ENCODE measurements around the gene CA14. TPM values are rescaled to one million over a fixed set of nuclear protein-coding genes. Genes with fewer than 3 reads are reported as not detected.

Gene CA14
- total and polyA plus RNA-seq, 9 donors: 1.9 to 7.9 (median 4.0) TPM

DNA sequence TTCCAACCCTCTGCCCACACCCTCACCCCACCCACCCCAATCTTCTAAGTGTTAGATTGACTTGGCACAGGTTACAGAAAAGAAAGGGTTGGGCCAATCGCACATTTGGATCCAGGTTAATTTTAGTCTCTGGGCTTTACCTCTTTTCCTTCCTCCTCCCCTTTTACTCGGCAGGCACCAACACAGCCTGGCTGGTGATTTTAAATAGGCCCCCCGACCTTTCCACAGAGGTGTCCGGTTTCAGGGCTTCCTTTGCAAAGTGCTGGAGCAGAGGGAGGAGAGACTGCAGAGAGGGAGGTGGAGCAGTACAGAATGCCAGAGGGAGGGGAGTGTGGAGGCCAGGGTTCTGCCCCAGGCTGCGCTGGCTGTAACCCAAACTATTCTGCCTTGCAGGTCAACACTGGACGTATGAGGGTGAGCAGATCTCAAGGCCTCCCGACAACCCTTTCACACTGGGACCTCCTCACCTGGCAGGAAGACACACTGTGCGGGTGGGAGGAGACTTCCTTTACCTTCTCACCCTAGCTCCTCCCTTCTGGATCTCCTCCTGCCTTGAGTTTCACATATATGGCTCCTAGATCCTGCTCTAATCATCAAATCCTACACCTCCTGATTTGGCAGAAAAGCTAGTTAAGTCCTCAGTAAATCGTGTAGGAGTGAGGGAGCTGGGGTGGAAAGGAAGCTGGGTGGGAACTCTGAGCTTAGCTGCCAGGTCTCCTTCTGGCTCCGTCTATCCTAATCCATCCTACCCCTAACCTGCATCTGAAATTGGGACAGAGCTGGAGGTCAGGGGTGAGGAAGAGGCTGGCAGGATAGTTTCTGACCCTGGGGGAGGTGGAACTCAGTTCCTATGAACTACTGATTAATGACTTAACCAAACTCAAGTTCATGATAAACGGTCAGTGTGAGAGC, 2.4 kb downstream of the CA14 start:
- Histone ChIP-seq H3K4me3 (ENCODE audit: low read length) (peak overlapping the region; percentile 13), H3K36me3 (ENCODE audit: control insufficient read depth, insufficient read depth, low read length) (peaks cover 9% of the 10 kb centered on the region), H3K9me3 (replicated peaks; ENCODE audit: control insufficient read depth, low read depth, low read length) (no peaks in the 10 kb centered on the region), H3K27me3 (ENCODE audit: control insufficient read depth, insufficient read depth, low read length) (peaks cover 7% of the 10 kb centered on the region), H3K4me1 (ENCODE audit: control insufficient read depth, insufficient read depth, low read length) (peaks cover 43% of the 10 kb centered on the region), H3K27ac (ENCODE audit: low read length) (peak overlapping the region; percentile 56)
- DNase-seq: peak; percentile 74
- WGBS (ENCODE audit: insufficient coverage): 0% methylated on average over 1 of the region's 11 CpGs

DNA sequence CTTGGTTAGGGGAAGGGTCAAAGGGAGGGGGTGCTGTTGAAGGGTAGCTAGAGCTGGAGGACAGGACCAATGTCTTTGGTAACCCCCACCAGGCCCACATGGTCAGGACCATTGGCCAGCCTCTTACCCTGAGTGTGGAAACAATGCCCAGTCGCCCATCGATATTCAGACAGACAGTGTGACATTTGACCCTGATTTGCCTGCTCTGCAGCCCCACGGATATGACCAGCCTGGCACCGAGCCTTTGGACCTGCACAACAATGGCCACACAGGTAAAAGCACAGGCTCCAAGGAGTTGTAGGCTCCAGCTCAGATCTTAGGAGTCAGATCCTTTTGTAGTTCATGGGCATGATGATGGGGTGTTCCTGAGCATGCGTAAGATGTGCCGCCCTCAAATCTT, 3.8 kb downstream of the CA14 start:
- Histone ChIP-seq H3K27ac (ENCODE audit: low read length) (no peak overlapping the region), H3K4me1 (ENCODE audit: control insufficient read depth, insufficient read depth, low read length) (peaks cover 36% of the 10 kb centered on the region), H3K36me3 (ENCODE audit: control insufficient read depth, insufficient read depth, low read length) (peaks cover 22% of the 10 kb centered on the region), H3K27me3 (ENCODE audit: control insufficient read depth, insufficient read depth, low read length) (peaks cover 7% of the 10 kb centered on the region), H3K4me3 (ENCODE audit: low read length) (no peak overlapping the region), H3K9me3 (replicated peaks; ENCODE audit: control insufficient read depth, low read depth, low read length) (no peaks in the 10 kb centered on the region)
- 88% methylated on average over 4 of the region's 6 CpGs for WGBS (ENCODE audit: insufficient coverage)
- DNase-seq: no peak

DNA sequence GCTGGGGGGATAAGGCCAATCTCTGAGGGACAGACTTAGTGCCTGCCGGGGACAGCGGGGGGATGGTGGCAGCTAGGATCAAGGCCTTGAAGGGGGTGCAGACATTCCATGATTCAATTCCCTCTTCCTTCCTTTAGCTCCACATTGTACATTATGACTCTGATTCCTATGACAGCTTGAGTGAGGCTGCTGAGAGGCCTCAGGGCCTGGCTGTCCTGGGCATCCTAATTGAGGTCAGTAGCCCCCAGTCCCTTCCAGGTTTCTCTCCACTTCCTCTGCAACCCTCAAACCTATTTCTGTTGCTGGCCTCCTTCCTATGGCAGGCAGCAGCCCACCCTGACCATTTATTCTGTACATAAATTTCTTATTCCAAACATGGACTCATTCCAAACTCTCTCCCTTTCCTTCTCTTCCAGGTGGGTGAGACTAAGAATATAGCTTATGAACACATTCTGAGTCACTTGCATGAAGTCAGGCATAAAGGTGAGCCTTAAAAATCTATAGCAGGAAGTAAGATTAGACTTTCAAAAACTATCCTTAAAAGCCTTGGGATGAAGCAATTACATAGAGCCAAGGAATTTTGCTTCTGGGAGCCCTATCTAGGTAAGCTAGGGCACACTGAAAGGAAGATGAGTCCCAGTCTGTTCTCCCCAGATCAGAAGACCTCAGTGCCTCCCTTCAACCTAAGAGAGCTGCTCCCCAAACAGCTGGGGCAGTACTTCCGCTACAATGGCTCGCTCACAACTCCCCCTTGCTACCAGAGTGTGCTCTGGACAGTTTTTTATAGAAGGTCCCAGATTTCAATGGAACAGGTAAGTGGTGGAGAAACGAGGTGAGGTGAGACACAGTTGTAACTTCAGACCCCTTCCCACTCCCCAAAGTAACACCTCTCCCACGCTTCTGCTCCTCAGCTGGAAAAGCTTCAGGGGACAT, 5.1 kb downstream of the CA14 start:
- H3K9me3 ChIP-seq (replicated peaks; ENCODE audit: control insufficient read depth, low read depth, low read length): no peaks in the 10 kb centered on the region
- H3K27me3 ChIP-seq (ENCODE audit: control insufficient read depth, insufficient read depth, low read length): peaks cover 3% of the 10 kb centered on the region
- H3K4me1 ChIP-seq (ENCODE audit: control insufficient read depth, insufficient read depth, low read length): peaks cover 30% of the 10 kb centered on the region
- DNase-seq: no peak
- no CpG with 5 or more reads among the region's 6 CpGs for WGBS (ENCODE audit: insufficient coverage)
- peaks cover 32% of the 10 kb centered on the region for H3K36me3 ChIP-seq (ENCODE audit: control insufficient read depth, insufficient read depth, low read length)
- H3K27ac ChIP-seq (ENCODE audit: low read length): no peak overlapping the region
- no peak overlapping the region for H3K4me3 ChIP-seq (ENCODE audit: low read length)

DNA sequence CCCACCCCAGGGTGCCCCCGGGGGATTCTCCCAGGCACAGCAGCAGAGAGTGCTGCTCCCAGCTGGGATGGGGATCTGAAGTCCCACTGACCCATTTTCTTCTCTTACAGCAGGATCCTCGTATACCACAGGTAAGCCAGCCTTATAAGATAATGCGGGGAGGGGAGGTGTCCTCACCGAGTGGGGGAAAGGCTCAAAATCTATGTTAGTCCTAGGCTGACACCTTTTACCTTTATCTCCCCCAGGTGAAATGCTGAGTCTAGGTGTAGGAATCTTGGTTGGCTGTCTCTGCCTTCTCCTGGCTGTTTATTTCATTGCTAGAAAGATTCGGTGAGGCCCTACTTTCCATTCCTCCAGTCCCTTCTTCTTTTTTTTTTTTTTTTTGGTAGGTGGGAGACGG, 6.0 kb downstream of the CA14 start:
- H3K27ac ChIP-seq (ENCODE audit: low read length): no peak overlapping the region
- no peaks in the 10 kb centered on the region for H3K9me3 ChIP-seq (replicated peaks; ENCODE audit: control insufficient read depth, low read depth, low read length)
- no peak for DNase-seq
- H3K4me3 ChIP-seq (ENCODE audit: low read length): no peak overlapping the region
- WGBS (ENCODE audit: insufficient coverage): no CpG with 5 or more reads among the region's 6 CpGs
- no peaks in the 10 kb centered on the region for H3K27me3 ChIP-seq (ENCODE audit: control insufficient read depth, insufficient read depth, low read length)
- peaks cover 32% of the 10 kb centered on the region for H3K36me3 ChIP-seq (ENCODE audit: control insufficient read depth, insufficient read depth, low read length)
- peaks cover 26% of the 10 kb centered on the region for H3K4me1 ChIP-seq (ENCODE audit: control insufficient read depth, insufficient read depth, low read length)

DNA sequence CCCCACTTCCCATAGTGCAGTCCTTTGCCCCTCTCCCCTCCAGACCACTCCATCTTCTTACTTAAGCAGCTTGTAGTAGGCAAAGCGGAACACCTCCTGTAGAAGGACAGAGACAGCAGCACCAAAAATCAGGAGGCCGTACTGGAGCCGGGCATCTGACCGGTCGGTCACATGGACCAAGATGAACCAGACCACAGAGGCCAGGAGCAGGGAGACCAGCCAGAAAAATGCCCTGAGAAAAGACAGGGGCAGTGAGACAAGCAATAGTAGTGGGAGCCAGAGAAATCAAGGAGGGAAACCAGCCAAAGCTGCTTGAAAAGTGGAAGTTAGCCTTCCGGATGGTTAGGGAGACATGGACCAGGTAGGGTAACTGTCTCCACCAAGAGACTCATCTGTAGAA, 10.3 kb downstream of the CA14 start:
- Histone ChIP-seq H3K4me1 (ENCODE audit: control insufficient read depth, insufficient read depth, low read length) (peaks cover 32% of the 10 kb centered on the region), H3K9me3 (replicated peaks; ENCODE audit: control insufficient read depth, low read depth, low read length) (no peaks in the 10 kb centered on the region), H3K36me3 (ENCODE audit: control insufficient read depth, insufficient read depth, low read length) (peaks cover 32% of the 10 kb centered on the region), H3K27ac (ENCODE audit: low read length) (peak overlapping the region; percentile 96), H3K4me3 (ENCODE audit: low read length) (peak overlapping the region; percentile 92), H3K27me3 (ENCODE audit: control insufficient read depth, insufficient read depth, low read length) (no peaks in the 10 kb centered on the region)
- DNase-seq: no peak
- 41% methylated on average over 5 of the region's 6 CpGs for WGBS (ENCODE audit: insufficient coverage)

DNA sequence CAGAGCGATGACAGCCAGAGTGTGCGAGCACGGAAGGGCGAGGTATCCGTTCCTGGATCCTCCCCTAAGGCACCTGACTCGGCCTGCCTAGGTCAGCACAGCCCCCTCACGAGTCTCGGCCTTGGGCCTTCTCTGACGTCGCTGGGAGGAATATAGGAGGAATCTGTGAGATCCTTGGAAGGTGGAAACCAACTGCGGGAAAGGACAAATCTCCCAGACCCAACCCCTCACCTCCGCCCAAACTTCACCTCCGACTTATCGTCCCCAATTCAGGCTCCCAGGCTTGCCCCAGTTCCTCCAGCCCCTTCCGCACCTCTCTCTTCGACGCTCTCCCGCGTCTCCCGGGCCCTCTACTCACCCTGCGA, 10.7 kb downstream of the CA14 start:
- H3K36me3 ChIP-seq (ENCODE audit: control insufficient read depth, insufficient read depth, low read length): peaks cover 32% of the 10 kb centered on the region
- peak; percentile 52 for DNase-seq
- no peaks in the 10 kb centered on the region for H3K27me3 ChIP-seq (ENCODE audit: control insufficient read depth, insufficient read depth, low read length)
- peak overlapping the region; percentile 96 for H3K27ac ChIP-seq (ENCODE audit: low read length)
- WGBS (ENCODE audit: insufficient coverage): 2% methylated on average over 13 of the region's 21 CpGs
- H3K4me3 ChIP-seq (ENCODE audit: low read length): peak overlapping the region; percentile 92
- no peaks in the 10 kb centered on the region for H3K9me3 ChIP-seq (replicated peaks; ENCODE audit: control insufficient read depth, low read depth, low read length)
- peaks cover 36% of the 10 kb centered on the region for H3K4me1 ChIP-seq (ENCODE audit: control insufficient read depth, insufficient read depth, low read length)

DNA sequence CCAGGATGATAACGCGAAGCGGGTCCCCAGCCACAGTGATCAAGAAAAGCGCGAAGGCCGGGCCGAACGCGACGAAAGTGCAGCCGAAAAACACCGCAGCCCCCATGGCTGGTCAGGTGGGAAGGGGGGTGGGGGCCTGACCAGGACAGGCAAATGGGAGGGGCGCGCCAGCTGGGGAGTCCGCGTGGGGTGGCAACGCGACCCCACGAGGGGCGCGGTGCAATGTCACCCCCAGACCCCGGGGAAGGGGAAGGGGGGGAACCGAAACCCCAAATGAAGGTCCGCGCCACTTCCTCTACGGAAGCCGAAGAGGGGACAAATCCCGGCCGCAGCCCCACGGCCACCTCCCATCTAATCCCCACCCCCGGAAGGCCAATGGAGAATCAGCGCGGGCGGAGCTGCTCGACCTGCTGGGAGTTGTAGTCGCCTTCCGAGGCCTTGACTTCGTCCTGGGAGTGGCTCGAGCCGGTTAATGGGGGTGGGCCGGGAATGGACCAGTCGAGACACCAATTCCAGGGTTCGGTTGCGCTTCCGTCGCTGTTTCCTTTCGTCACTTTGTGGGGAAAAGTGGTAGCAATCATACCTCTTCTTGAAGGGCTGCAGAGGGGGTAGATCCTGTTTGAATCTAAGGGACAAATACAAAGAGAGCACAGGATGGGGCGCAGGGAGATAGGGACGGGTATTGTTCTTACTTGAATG, 11.3 kb downstream of the CA14 start, which contains the start of gene APH1A:
Gene APH1A, minus strand, starts transcription at position 312 of the 699 bp plus-strand sequence. Its CDS starts 206 bp downstream, at position 106.
- Histone ChIP-seq H3K36me3 (ENCODE audit: control insufficient read depth, insufficient read depth, low read length) (peaks cover 30% of the 10 kb centered on the region), H3K9me3 (replicated peaks; ENCODE audit: control insufficient read depth, low read depth, low read length) (no peaks in the 10 kb centered on the region), H3K27ac (ENCODE audit: low read length) (peak within 1 kb of the TSS; percentile 96), H3K27me3 (ENCODE audit: control insufficient read depth, insufficient read depth, low read length) (no peaks in the 10 kb centered on the region), H3K4me1 (ENCODE audit: control insufficient read depth, insufficient read depth, low read length) (peaks cover 36% of the 10 kb centered on the region), H3K4me3 (ENCODE audit: low read length) (peak within 1 kb of the TSS; percentile 92)
- under 1% methylated on average over 19 of the region's 49 CpGs for WGBS (ENCODE audit: insufficient coverage)
- DNase-seq: peak; percentile 99

DNA sequence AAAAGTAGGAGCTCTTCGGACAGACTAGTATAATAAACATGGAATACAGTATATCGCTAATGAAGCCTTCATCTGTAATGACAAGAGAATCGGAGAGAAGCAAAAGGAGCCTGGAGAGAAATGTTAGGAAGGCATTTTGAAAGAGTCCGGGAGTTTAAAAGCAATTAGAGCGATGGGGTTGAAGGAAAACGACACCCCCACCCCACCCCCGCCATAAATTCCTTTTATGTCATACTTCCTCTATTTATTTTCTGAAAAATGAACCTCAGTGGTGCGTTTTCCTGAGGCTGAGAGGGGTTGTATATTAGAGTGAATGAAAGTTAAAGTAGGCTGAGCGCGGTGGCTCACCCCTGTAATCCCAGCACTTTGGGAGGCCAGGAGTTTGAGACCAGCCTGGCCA, 11.9 kb downstream of the CA14 start:
- DNase-seq: no peak
- Histone ChIP-seq H3K27me3 (ENCODE audit: control insufficient read depth, insufficient read depth, low read length) (no peaks in the 10 kb centered on the region), H3K27ac (ENCODE audit: low read length) (peak overlapping the region; percentile 96), H3K4me3 (ENCODE audit: low read length) (peak overlapping the region; percentile 92), H3K9me3 (replicated peaks; ENCODE audit: control insufficient read depth, low read depth, low read length) (no peaks in the 10 kb centered on the region), H3K4me1 (ENCODE audit: control insufficient read depth, insufficient read depth, low read length) (peaks cover 36% of the 10 kb centered on the region), H3K36me3 (ENCODE audit: control insufficient read depth, insufficient read depth, low read length) (peaks cover 28% of the 10 kb centered on the region)
- WGBS (ENCODE audit: insufficient coverage): no CpG with 5 or more reads among the region's 10 CpGs

DNA sequence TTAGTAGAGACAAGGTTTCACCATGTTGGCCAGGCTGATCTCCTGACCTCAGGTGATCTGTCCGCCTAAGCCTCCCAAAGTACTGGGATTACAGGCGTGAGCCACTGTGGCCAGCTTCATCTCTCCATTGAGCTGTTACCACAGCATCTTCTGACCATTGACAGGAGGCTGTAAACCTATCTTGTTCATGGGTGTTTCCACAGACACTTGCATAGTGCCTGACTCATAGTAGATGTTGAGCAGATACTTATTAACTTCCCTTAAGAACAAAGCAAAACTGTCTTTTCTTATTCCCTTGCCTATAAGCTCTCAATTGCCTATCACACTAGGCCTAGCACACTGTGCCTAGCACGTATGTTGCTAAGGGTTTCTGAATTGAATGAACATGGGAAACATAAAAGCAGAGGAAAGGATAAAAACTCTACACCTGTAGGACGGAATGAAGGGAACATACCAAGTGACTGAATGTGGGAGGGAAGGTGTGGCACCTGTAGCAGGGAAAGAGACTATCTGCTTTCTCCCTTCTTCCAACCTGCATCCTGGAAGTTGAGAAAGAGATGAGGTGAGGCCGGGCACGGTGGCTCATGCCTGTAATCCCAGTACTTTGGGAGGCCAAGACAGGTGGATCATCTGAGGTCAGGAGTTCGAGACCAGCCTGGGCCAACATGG, 13.9 kb downstream of the CA14 start:
- DNase-seq: no peak
- H3K4me1 ChIP-seq (ENCODE audit: control insufficient read depth, insufficient read depth, low read length): peaks cover 36% of the 10 kb centered on the region
- no peak overlapping the region for H3K4me3 ChIP-seq (ENCODE audit: low read length)
- H3K9me3 ChIP-seq (replicated peaks; ENCODE audit: control insufficient read depth, low read depth, low read length): no peaks in the 10 kb centered on the region
- WGBS (ENCODE audit: insufficient coverage): 90% methylated on average over 5 of the region's 7 CpGs
- H3K27me3 ChIP-seq (ENCODE audit: control insufficient read depth, insufficient read depth, low read length): no peaks in the 10 kb centered on the region
- H3K27ac ChIP-seq (ENCODE audit: low read length): peak overlapping the region; percentile 9
- H3K36me3 ChIP-seq (ENCODE audit: control insufficient read depth, insufficient read depth, low read length): peaks cover 9% of the 10 kb centered on the region
